Loucy (cell line): ENCODE data around the gene RASGRP3.

Experiments used
- H2AFZ ChIP-seq: fragments of 200-600 bp; sonication (generic); 2 replicates; pipeline ENCODE4 v1.6.0; 2016; ENCODE audit warnings: antibody characterized with exemption, mild to moderate bottlenecking, low read length, moderate library complexity
- H3F3A ChIP-seq: fragments of 200-600 bp; 2 replicates; pipeline ENCODE4 v1.6.0; 2016; ENCODE audit warnings: antibody characterized with exemption, low read depth, mild to moderate bottlenecking
- H3K27me3 ChIP-seq: fragments of 200-600 bp; sonication (generic); 2 replicates; pipeline ENCODE4 v1.6.1; 2014; ENCODE audit warnings: low read length, mild to moderate bottlenecking; ENCODE audit not compliant: insufficient read depth, poor library complexity, severe bottlenecking
- H3K36me3 ChIP-seq: fragments of 200-600 bp; sonication (generic); 2 replicates; pipeline ENCODE4 v1.6.1; 2016; ENCODE audit warnings: low read length; ENCODE audit not compliant: insufficient read depth
- H3K4me1 ChIP-seq: fragments of 200-600 bp; sonication (generic); 2 replicates; pipeline ENCODE4 v1.5.1; 2014; ENCODE audit warnings: low read length, mild to moderate bottlenecking; ENCODE audit not compliant: insufficient read depth, poor library complexity, severe bottlenecking
- H3K4me2 ChIP-seq: fragments of 200-600 bp; sonication (generic); 2 replicates; pipeline ENCODE4 v1.6.0; 2014; ENCODE audit warnings: antibody characterized with exemption, low read length, low read depth, mild to moderate bottlenecking; ENCODE audit not compliant: poor library complexity, severe bottlenecking
- H3K4me3 ChIP-seq: fragments of 200-600 bp; sonication (generic); 2 replicates; pipeline ENCODE4 v1.5.1; 2014; ENCODE audit warnings: low read length, mild to moderate bottlenecking, mixed read lengths; ENCODE audit not compliant: poor library complexity, severe bottlenecking
- H3K79me2 ChIP-seq: fragments of 200-600 bp; sonication (generic); 2 replicates; pipeline ENCODE4 v1.6.1; 2014; ENCODE audit warnings: low read length; ENCODE audit not compliant: insufficient read depth
- H3K9ac ChIP-seq: fragments of 200-600 bp; sonication (generic); 2 replicates; pipeline ENCODE4 v1.6.0; 2014; ENCODE audit warnings: mild to moderate bottlenecking, low read depth, low read length, moderate library complexity; ENCODE audit not compliant: poor library complexity, severe bottlenecking
- H3K9me2 ChIP-seq: fragments of 200-600 bp; sonication (generic); replicated peaks from 2 replicates; pipeline ENCODE4 v1.6.1; 2016; ENCODE audit warnings: low read depth, low read length, mixed read lengths
- H3K9me3 ChIP-seq: fragments of 200-600 bp; sonication (generic); 2 replicates; pipeline ENCODE4 v1.6.1; 2014; ENCODE audit warnings: mild to moderate bottlenecking, antibody characterized with exemption, low read length, low read depth; ENCODE audit not compliant: insufficient read depth
- H4K20me1 ChIP-seq: fragments of 200-600 bp; sonication (generic); 2 replicates; pipeline ENCODE4 v1.6.0; 2014; ENCODE audit warnings: antibody characterized with exemption, low read length, mild to moderate bottlenecking; ENCODE audit not compliant: insufficient read depth, poor library complexity, severe bottlenecking
- CTCF ChIP-seq: fragments of 200-600 bp; sonication (generic); conservative IDR thresholded peaks from 2 replicates; pipeline ENCODE4 v1.5.1; 2014; ENCODE audit warnings: mild to moderate bottlenecking, antibody characterized with exemption, low read length
- EZH2phosphoT487 ChIP-seq: fragments of 200-600 bp; IDR thresholded peaks from 2 replicates; pipeline ENCODE4 v1.6.1; 2018; ENCODE audit warnings: antibody characterized with exemption, mild to moderate bottlenecking, moderate library complexity, borderline replicate concordance

RASGRP3 gene

GRCh38 chr2:33502025-33502424 is 25.6 kb downstream of the RASGRP3 start:
- Histone ChIP-seq H3K79me2 (no peaks in the 10 kb centered on the region), H3K36me3 (no peaks in the 10 kb centered on the region), H3K9me2 (no peaks in the 10 kb centered on the region)

GRCh38 chr2:33503002-33503401 is 26.6 kb downstream of the RASGRP3 start:
- Histone ChIP-seq H2AFZ (no peak overlapping the region), H4K20me1 (no peaks in the 10 kb centered on the region), H3K4me1 (peaks cover 19% of the 10 kb centered on the region), H3K36me3 (no peaks in the 10 kb centered on the region), H3K9me3 (no peaks in the 10 kb centered on the region), H3K27me3 (no peaks in the 10 kb centered on the region), H3K4me2 (no peak overlapping the region), H3K9me2 (no peaks in the 10 kb centered on the region), H3K4me3 (no peak overlapping the region), H3F3A (0 out of 2 replicates have a peak, but pooled peaks cover under 1% of the 10 kb centered on the region), H3K9ac (no peak overlapping the region), H3K79me2 (no peaks in the 10 kb centered on the region)
- TF ChIP-seq CTCF: no peak
- no peak for TF ChIP-seq EZH2phosphoT487

More at GRCh38 chr2:33502025-33502424, 25.6 kb downstream of the RASGRP3 start:
- Histone ChIP-seq H3K4me3 (no peak overlapping the region), H2AFZ (peak overlapping the region; percentile 47; the same call in 1 of the 2 replicates), H3K27me3 (no peaks in the 10 kb centered on the region), H3K9ac (no peak overlapping the region), H3F3A (peaks cover 8% of the 10 kb centered on the region), H4K20me1 (no peaks in the 10 kb centered on the region), H3K4me2 (no peak overlapping the region), H3K9me3 (no peaks in the 10 kb centered on the region), H3K4me1 (peaks cover 27% of the 10 kb centered on the region)
- TF ChIP-seq EZH2phosphoT487 (no peak), CTCF (no peak)

GRCh38 chr2:33505966-33506365 is 29.5 kb downstream of the RASGRP3 start:
- H3K36me3 ChIP-seq: no peaks in the 10 kb centered on the region
- H3K4me1 ChIP-seq: peaks cover 8% of the 10 kb centered on the region
- no peaks in the 10 kb centered on the region for H3F3A ChIP-seq
- no peak overlapping the region for H3K9ac ChIP-seq
- no peak overlapping the region for H3K4me3 ChIP-seq
- H3K27me3 ChIP-seq: no peaks in the 10 kb centered on the region
- no peak overlapping the region for H2AFZ ChIP-seq
- H3K79me2 ChIP-seq: no peaks in the 10 kb centered on the region
- no peaks in the 10 kb centered on the region for H3K9me3 ChIP-seq
- H4K20me1 ChIP-seq: no peaks in the 10 kb centered on the region
- no peak overlapping the region for H3K4me2 ChIP-seq
- TF ChIP-seq CTCF (no peak), EZH2phosphoT487 (no peak)
- H3K9me2 ChIP-seq: no peaks in the 10 kb centered on the region
